HG02981 (cell line): ENCODE results near the gene CCDC50.

ENCODE experiments used
- ATAC-seq: cut with Tn5 transposase; IDR thresholded peaks from one replicate; pipeline ENCODE4 v1.9.1; 2021; ENCODE audit warnings: mild to moderate bottlenecking, moderate library complexity; ENCODE audit not compliant: unreplicated experiment

Gene CCDC50

GRCh38 chr3:191376516-191377141, 47.4 kb downstream of the CCDC50 start:
- ATAC-seq: no peak

- ATAC-seq: no peak
Measured at GRCh38 chr3:191378142-191378812, 49.1 kb downstream of the CCDC50 start.

- no peak for ATAC-seq
Measured at GRCh38 chr3:191379446-191379845, 50.3 kb downstream of the CCDC50 start.

GRCh38 chr3:191380001-191380400, 50.8 kb downstream of the CCDC50 start:
- ATAC-seq: no peak

GRCh38 chr3:191381303-191381702, 52.1 kb downstream of the CCDC50 start:
- ATAC-seq: no peak

- ATAC-seq: no peak
Measured at GRCh38 chr3:191382661-191383060, 53.5 kb downstream of the CCDC50 start.

GRCh38 chr3:191383124-191383523, 53.9 kb downstream of the CCDC50 start:
- no peak for ATAC-seq

GRCh38 chr3:191385101-191385500, 55.9 kb downstream of the CCDC50 start:
- ATAC-seq: no peak

- no peak for ATAC-seq
Measured at GRCh38 chr3:191387441-191388077, 58.4 kb downstream of the CCDC50 start.

GRCh38 chr3:191388823-191389222, 59.6 kb downstream of the CCDC50 start:
- no peak for ATAC-seq

- no peak for ATAC-seq
Measured at GRCh38 chr3:191390580-191390979, 61.4 kb downstream of the CCDC50 start.

GRCh38 chr3:191391861-191392808, 62.9 kb downstream of the CCDC50 start:
- no peak for ATAC-seq

GRCh38 chr3:191393146-191393545, 64.0 kb downstream of the CCDC50 start:
- no peak for ATAC-seq

- no peak for ATAC-seq
Measured at GRCh38 chr3:191397771-191398170, 68.6 kb downstream of the CCDC50 start.

- ATAC-seq: no peak
Measured at GRCh38 chr3:191398607-191399006, 69.4 kb downstream of the CCDC50 start.

GRCh38 chr3:191399918-191400317, 70.7 kb downstream of the CCDC50 start:
- ATAC-seq: no peak

GRCh38 chr3:191401775-191402357, 72.7 kb downstream of the CCDC50 start:
- ATAC-seq: no peak

GRCh38 chr3:191409791-191410359, 80.7 kb downstream of the CCDC50 start:
- no peak for ATAC-seq

GRCh38 chr3:191412759-191413158, 83.6 kb downstream of the CCDC50 start:
- no peak for ATAC-seq

GRCh38 chr3:191414286-191414685, 85.1 kb downstream of the CCDC50 start:
- ATAC-seq: no peak
